EL (cell line): ENCODE results near the gene C1orf167.

Experiments
- DNase-seq: peaks from one replicate; pipeline ENCODE4 v3.0.0-alpha.2; 2016

C1orf167 gene

DNA sequence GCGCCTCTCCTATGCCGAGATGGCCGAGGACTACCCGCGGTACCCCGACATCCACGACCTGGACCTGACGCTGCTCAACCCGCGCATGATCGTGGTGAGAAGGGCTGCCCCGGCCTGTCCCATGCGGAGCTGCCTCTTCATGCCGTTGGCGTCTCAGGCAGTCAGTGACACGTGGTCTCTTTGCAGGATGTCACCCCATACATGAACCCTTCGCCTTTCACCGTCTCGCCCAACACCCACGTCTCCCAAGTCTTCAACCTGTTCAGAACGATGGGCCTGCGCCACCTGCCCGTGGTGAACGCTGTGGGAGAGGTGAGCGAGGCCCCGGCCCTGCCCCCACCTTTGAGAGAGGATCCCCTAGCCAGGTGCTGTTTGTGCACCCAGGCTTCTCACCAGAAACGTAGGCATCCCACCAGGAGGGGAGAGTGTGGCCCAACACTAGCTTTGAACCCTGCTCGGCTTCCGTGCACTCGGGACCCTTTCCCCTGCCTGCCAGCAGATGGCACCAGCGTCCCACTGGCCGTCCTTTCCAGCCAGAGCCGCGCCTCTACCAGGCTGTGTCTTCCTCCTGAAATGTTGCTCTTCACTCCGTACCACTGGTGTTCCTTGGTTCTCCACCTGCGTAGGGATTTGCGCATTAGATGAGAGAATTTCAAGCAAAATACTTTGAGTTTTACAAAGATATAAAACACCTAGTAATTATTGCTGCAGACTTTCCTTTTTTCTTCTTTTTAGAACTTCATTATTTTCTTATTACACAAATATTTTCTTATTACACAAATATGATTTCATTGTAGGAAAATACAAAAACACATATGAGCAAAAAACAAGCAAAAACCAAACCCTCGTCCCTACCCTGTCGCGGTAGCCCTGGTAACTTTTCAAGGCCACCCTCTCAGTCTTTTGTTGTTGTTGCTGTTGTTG is 76.6 kb downstream of the C1orf167 start:
- DNase-seq, result peak; percentile 61
